WTC11 (cell line): Measurements from ENCODE around the gene FOXO1. TPM values are rescaled to one million over a fixed set of nuclear protein-coding genes. Genes with fewer than 3 reads are reported as not detected.

Source experiments
- ATAC-seq: fragments of 200-7000 bp; cut with Tn5 transposase; 2 replicates; pipeline ENCODE4 v1.10.0; 2021; ENCODE audit warnings: mild to moderate bottlenecking, moderate library complexity
- CTCF ChIA-PET: fragments of 300-600 bp; sonication (Branson Sonifier 250); formaldehyde crosslinking; loops from one replicate; lab custom pipeline; 2021; ENCODE audit warnings: antibody characterized with exemption; lab: Charles Lee
- POLR2A ChIA-PET: fragments of 350-600 bp; sonication (Branson Sonifier 250); formaldehyde crosslinking; loops from one replicate; lab custom pipeline; 2021; ENCODE audit warnings: antibody characterized with exemption; lab: Charles Lee
- DNase-seq: peaks from one replicate; pipeline ENCODE4 v3.0.0; 2021; ENCODE audit warnings: low spot score
- H3K27ac Mint-ChIP-seq: 2 replicates; pipeline ENCODE4 v1.8.0; 2021; ENCODE audit warnings: mixed read lengths
- H3K27me3 Mint-ChIP-seq: 2 replicates; pipeline ENCODE4 v1.8.0; 2021; ENCODE audit warnings: low read depth, mild to moderate bottlenecking, moderate library complexity, mixed read lengths
- H3K36me3 Mint-ChIP-seq: 2 replicates; pipeline ENCODE4 v1.8.0; 2021; ENCODE audit warnings: mixed read lengths
- H3K4me1 Mint-ChIP-seq: 2 replicates; pipeline ENCODE4 v1.8.0; 2022; ENCODE audit warnings: mixed read lengths
- H3K4me3 Mint-ChIP-seq: 2 replicates; pipeline ENCODE4 v1.8.0; 2021; ENCODE audit warnings: mild to moderate bottlenecking, moderate library complexity, mixed read lengths
- H3K9me3 Mint-ChIP-seq: 2 replicates; pipeline ENCODE4 v1.8.0; 2021; ENCODE audit warnings: mixed read lengths
- AFF4 ChIP-seq: sonication (generic); formaldehyde crosslinking; IDR thresholded peaks from 2 replicates; pipeline ENCODE4 v1.8.1; 2023; ENCODE audit warnings: mild to moderate bottlenecking, missing genetic modification reagents, borderline replicate concordance
- ATF1 ChIP-seq: sonication (generic); formaldehyde crosslinking; IDR thresholded peaks from 2 replicates; pipeline ENCODE4 v1.8.1; 2023; ENCODE audit warnings: mild to moderate bottlenecking, moderate library complexity, missing genetic modification reagents
- ATF2 ChIP-seq: sonication (generic); formaldehyde crosslinking; IDR thresholded peaks from 2 replicates; pipeline ENCODE4 v1.8.1; 2022; ENCODE audit warnings: low read depth, missing genetic modification reagents, borderline replicate concordance
- ATF6 ChIP-seq: sonication (generic); formaldehyde crosslinking; IDR thresholded peaks from 2 replicates; pipeline ENCODE4 v1.8.1; 2023; ENCODE audit warnings: mild to moderate bottlenecking, missing genetic modification reagents
- CREB1 ChIP-seq: sonication (generic); formaldehyde crosslinking; IDR thresholded peaks from 2 replicates; pipeline ENCODE4 v1.8.0; 2023; ENCODE audit warnings: mild to moderate bottlenecking, missing genetic modification reagents
- EMX1 ChIP-seq: fragments of 250-450 bp; sonication (Bioruptor Pico); IDR thresholded peaks from 2 replicates; pipeline ENCODE4 v1.8.0; 2021; ENCODE audit warnings: mild to moderate bottlenecking
- ESRRA ChIP-seq: sonication (generic); formaldehyde crosslinking; IDR thresholded peaks from 2 replicates; pipeline ENCODE4 v1.8.1; 2022; ENCODE audit warnings: mild to moderate bottlenecking, missing genetic modification reagents, borderline replicate concordance
- ETV6 ChIP-seq: sonication (generic); formaldehyde crosslinking; IDR thresholded peaks from 2 replicates; pipeline ENCODE4 v1.8.1; 2022; ENCODE audit warnings: mild to moderate bottlenecking, missing genetic modification reagents
- FOXJ3 ChIP-seq: sonication (generic); formaldehyde crosslinking; IDR thresholded peaks from 2 replicates; pipeline ENCODE4 v1.9.0; 2021; ENCODE audit warnings: missing genetic modification reagents, mild to moderate bottlenecking, borderline replicate concordance
- GABPB1 ChIP-seq: sonication (generic); formaldehyde crosslinking; IDR thresholded peaks from 2 replicates; pipeline ENCODE4 v1.8.1; 2023; ENCODE audit warnings: mild to moderate bottlenecking, missing genetic modification reagents
- GTF2I ChIP-seq: fragments of 250-450 bp; sonication (Bioruptor Pico); conservative IDR thresholded peaks from 2 replicates; pipeline ENCODE4 v1.4.0; 2021; ENCODE audit warnings: mild to moderate bottlenecking
- KAT7 ChIP-seq: sonication (generic); formaldehyde crosslinking; IDR thresholded peaks from 2 replicates; pipeline ENCODE4 v1.8.1; 2023; ENCODE audit warnings: missing genetic modification reagents, mild to moderate bottlenecking, borderline replicate concordance
- NR2C2 ChIP-seq: sonication (generic); formaldehyde crosslinking; IDR thresholded peaks from 2 replicates; pipeline ENCODE4 v1.8.0; 2022; ENCODE audit warnings: mild to moderate bottlenecking, missing genetic modification reagents
- OVOL2 ChIP-seq: fragments of 250-450 bp; sonication (Bioruptor Pico); IDR thresholded peaks from 2 replicates; pipeline ENCODE4 v1.9.0; 2021; ENCODE audit warnings: mild to moderate bottlenecking, borderline replicate concordance
- RELA ChIP-seq: sonication (generic); formaldehyde crosslinking; IDR thresholded peaks from 2 replicates; pipeline ENCODE4 v1.8.1; 2022; ENCODE audit warnings: missing genetic modification reagents, mild to moderate bottlenecking, borderline replicate concordance
- SMAD4 ChIP-seq: sonication (generic); formaldehyde crosslinking; IDR thresholded peaks from 2 replicates; pipeline ENCODE4 v1.8.0; 2022; ENCODE audit warnings: mild to moderate bottlenecking, missing genetic modification reagents
- TCF7 ChIP-seq: sonication (generic); formaldehyde crosslinking; IDR thresholded peaks from 2 replicates; pipeline ENCODE4 v1.8.0; 2022; ENCODE audit warnings: mild to moderate bottlenecking, low read depth, missing genetic modification reagents, moderate library complexity
- ZBTB21 ChIP-seq: sonication (generic); formaldehyde crosslinking; IDR thresholded peaks from 2 replicates; pipeline ENCODE4 v1.8.1; 2023; ENCODE audit warnings: mild to moderate bottlenecking, missing genetic modification reagents, borderline replicate concordance
- ZMAT4 ChIP-seq: fragments of 250-450 bp; sonication (Bioruptor Pico); IDR thresholded peaks from 2 replicates; pipeline ENCODE4 v1.9.0; 2021; ENCODE audit warnings: mild to moderate bottlenecking
- ZNF396 ChIP-seq: fragments of 250-450 bp; sonication (Bioruptor Pico); IDR thresholded peaks from 2 replicates; pipeline ENCODE4 v1.8.0; 2021; ENCODE audit warnings: mild to moderate bottlenecking, moderate library complexity, borderline replicate concordance
- ZNF425 ChIP-seq: fragments of 250-450 bp; sonication (Bioruptor Pico); conservative IDR thresholded peaks from 2 replicates; pipeline ENCODE4 v1.9.0; 2021; ENCODE audit warnings: mild to moderate bottlenecking
- ZNF671 ChIP-seq: fragments of 250-450 bp; sonication (Bioruptor Pico); IDR thresholded peaks from 2 replicates; pipeline ENCODE4 v1.8.0; 2021; ENCODE audit warnings: mild to moderate bottlenecking
- total RNA-seq: library from RNA; stranded (reverse); gene quantifications from 3 replicates; pipeline ENCODE4 v1.2.3, GENCODE V29; 2021

The FOXO1 gene
- total RNA-seq, 1 experiment from 2014 or later = 37.9 TPM

GRCh38 chr13:40680659-40681323 is 14.3 kb upstream of the FOXO1 start (continued):
- TF ChIP-seq ESRRA (CRISPR knock-in tag) (no peak), KAT7 (CRISPR knock-in tag) (no peak), EMX1 (CRISPR knock-in tag) (no peak), AFF4 (0 out of 2 replicates have a peak, but pooled peaks have one; percentile 66), TCF7 (CRISPR knock-in tag) (no peak), ZNF671 (CRISPR knock-in tag) (no peak), FOXJ3 (CRISPR knock-in tag) (no peak)

GRCh38 chr13:40679480-40679985 is 13.1 kb upstream of the FOXO1 start:
- ChIA-PET POLR2A (no interaction called here), CTCF (interaction anchor here (2.2 to 4.3 kb wide), 2 partner anchors 11 to 738 kb away, joined by 13 to 62 read pairs; no protein-coding TSS in a partner anchor)
- no peaks in the 10 kb centered on the region for H3K9me3 Mint-ChIP-seq
- no peak overlapping the region for H3K4me3 Mint-ChIP-seq
- DNase-seq = no peak
- H3K27me3 Mint-ChIP-seq = peaks cover 47% of the 10 kb centered on the region
- no peaks in the 10 kb centered on the region for H3K36me3 Mint-ChIP-seq
- TF ChIP-seq ATF6 (no peak), KAT7 (CRISPR knock-in tag) (no peak), CREB1 (CRISPR knock-in tag) (no peak), RELA (CRISPR knock-in tag) (no peak), ETV6 (CRISPR knock-in tag) (no peak), ZBTB21 (CRISPR knock-in tag) (no peak), TCF7 (CRISPR knock-in tag) (no peak), ATF2 (no peak), FOXJ3 (CRISPR knock-in tag) (no peak), SMAD4 (no peak), ZMAT4 (no peak), NR2C2 (CRISPR knock-in tag) (no peak), GABPB1 (CRISPR knock-in tag) (no peak), OVOL2 (CRISPR knock-in tag) (no peak), ZNF425 (CRISPR knock-in tag) (no peak), GTF2I (CRISPR knock-in tag) (no peak), ZNF396 (no peak), ATF1 (CRISPR knock-in tag) (no peak)
- no peak for ATAC-seq
- peak overlapping the region; percentile 9 for H3K27ac Mint-ChIP-seq
- H3K4me1 Mint-ChIP-seq = peaks cover 49% of the 10 kb centered on the region
